GM13976 (cell line): ENCODE results near the gene VCL.

Experiments
- DNase-seq: peaks from one replicate; pipeline ENCODE4 v3.0.0; 2012; ENCODE audit warnings: low spot score
- in situ Hi-C: fragments of 300-500 bp; cut with MboI; formaldehyde crosslinking; loops from one replicate; pipeline ENCODE4 v1.12.0; 2022; ENCODE audit warnings: low sequenced_read_pairs, mixed read lengths, inconsistent platforms; ENCODE audit not compliant: unreplicated experiment
- TF ChIP-seq, protein P1 (sequence below): IDR thresholded peaks from 2 replicates; pipeline ENCODE4 v1.5.1; 2012; ENCODE audit warnings: borderline replicate concordance, mild to moderate bottlenecking; ENCODE audit not compliant: insufficient read depth; ENCODE audit errors: extremely low read depth, missing control alignments, control extremely low read depth

Gene VCL

DNA sequence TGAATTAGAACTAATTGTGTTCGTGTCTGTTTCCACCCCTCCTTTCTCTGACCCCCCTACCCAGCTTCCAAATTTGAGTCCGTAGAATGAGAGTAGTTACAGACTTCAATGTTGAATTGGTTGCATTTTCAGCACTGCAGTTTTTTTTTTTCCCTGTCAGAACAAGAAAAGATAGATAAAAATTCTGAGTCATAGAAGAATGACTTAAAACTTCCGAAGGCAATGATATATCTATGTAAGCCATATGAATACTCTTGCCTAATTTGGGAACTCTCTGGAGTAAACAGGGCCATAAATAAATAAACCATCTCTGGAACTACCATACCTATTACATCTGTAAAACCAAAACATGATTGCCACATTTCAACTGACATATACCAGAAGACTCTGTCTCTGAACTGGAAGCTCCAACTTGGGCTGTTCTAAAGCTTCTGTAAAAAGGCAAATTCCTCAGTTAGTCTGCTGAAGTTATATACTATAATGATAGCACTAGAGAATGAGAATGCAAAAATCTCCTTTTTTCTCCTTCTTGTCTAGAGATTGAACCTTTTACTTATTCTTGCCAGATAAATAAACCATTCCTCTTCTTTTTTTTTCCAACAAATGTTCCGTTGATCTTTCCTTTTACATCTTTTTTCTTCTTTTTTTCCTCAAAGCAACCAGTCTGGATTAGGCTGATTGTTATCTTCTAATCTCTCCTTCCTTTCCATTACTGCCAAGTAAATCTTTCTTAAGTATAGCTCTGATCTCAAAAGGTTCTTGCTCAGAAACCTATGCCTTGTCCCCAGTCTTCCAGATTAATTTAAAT is 23.5 kb downstream of the VCL start:
- in situ Hi-C loops, result no loop called here
- TF ChIP-seq, protein P1, sequence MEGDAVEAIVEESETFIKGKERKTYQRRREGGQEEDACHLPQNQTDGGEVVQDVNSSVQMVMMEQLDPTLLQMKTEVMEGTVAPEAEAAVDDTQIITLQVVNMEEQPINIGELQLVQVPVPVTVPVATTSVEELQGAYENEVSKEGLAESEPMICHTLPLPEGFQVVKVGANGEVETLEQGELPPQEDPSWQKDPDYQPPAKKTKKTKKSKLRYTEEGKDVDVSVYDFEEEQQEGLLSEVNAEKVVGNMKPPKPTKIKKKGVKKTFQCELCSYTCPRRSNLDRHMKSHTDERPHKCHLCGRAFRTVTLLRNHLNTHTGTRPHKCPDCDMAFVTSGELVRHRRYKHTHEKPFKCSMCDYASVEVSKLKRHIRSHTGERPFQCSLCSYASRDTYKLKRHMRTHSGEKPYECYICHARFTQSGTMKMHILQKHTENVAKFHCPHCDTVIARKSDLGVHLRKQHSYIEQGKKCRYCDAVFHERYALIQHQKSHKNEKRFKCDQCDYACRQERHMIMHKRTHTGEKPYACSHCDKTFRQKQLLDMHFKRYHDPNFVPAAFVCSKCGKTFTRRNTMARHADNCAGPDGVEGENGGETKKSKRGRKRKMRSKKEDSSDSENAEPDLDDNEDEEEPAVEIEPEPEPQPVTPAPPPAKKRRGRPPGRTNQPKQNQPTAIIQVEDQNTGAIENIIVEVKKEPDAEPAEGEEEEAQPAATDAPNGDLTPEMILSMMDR, result no peak
- DNase-seq, result no peak

DNA sequence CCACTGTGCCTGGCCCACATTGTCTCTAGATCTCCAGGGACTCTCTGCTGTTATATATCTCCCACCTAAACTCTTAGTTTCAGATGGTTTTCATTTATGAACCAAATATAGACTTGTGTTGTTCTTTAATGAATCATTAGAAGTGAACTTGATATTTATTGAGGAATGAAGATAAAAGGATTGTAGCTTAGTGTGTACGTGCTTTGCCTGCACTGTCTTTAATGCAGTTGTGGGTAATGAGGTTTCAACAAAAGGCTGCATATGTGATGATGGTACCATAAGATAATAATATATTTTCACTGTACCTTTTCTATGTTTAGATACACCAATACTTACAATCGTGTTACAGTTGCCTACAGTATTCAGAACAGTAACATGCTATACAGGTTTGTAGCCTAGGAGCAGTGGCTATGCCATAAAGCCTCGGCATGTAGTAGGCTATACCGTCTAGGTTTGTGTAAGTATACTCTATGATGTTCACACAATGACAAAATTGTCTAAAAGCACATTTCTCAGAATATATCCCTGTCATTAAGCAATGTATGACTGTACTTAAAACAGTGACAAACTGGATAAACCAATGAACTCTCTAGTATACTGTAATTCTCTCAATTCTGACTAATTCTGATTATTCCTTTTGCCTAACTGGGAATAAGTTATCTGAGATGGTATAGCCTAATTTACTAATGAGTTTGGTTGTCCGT is 25.2 kb downstream of the VCL start:
- in situ Hi-C loops, result no loop called here
- TF ChIP-seq, protein P1, result no peak
- DNase-seq, result no peak

DNA sequence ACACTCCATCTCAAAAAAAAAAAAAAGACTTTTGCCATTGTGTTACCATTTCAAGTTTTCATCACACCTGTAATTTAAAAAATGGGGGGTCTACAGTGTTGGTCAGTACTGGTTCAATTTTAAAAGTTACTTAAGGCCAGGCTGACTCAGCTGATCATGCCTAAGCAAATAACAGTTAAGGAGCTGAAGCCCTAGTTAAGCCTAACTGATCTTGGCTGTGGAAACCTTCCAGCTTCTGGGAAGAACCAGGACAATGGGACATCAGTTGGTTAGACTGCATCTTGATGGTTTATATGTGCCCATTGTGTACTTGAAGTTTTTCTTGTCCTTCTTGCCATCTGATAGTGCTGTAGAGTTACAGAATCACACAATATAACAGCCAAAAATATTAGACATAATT is 26.7 kb downstream of the VCL start:
- TF ChIP-seq, protein P1, result no peak
- DNase-seq, result no peak
- in situ Hi-C loops, result no loop called here

DNA sequence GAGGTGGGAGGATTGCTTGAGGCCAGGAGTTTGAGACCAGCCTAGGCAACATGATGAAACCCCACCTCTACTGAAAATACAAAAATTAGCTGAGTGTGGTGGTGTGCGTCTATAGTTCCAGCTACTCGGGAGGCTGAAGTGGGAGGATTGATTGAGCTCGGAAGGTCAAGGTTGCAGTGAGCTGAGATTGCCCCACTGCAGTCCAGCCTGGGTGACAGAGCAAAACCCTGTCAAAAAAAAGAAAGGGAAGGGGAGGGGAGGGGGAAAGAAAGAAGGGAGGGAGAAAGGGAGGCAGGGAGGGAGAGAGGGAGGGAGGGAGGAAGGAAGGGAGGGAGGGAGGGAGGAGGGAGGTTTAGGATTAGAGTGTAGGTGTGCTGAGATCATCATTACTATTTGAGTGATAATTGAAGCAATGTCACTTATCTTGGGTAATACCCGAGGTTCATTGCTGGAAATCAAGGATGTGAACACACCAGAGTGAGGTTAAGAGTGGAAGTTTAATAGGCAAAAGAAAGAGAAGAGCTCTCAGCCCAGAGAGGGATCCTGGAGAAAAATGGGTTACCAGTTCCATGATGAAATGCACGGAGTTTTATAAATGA is 27.6 kb downstream of the VCL start:
- TF ChIP-seq, protein P1, result no peak
- in situ Hi-C loops, result no loop called here
- DNase-seq, result no peak

DNA sequence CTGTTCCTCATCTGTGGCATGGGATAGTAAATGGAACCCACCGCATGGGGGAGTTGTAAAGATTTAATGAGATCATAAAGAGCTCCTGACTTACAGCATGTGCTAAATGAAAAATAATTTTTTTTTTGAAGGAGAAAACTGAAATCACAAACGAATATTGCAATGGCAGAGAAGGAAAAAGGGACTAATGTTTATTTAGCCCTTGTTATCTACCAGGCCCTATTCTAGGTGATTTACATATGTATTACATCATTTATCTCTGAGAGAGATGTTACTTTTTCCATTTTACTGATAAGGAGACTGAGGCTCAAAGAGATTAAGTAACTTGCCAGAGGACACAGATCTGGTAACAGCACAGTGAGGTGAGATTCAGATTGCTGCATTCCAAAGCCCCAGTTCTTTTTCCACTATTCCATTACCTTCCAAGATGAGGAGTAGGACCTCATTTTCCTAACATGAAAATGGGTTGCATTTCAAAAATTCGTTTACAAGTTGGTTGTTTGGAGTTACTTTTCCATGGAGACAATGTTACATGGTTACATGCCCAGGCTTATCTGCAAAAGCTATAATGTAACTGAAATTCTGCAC is 28.6 kb downstream of the VCL start:
- DNase-seq, result no peak
- in situ Hi-C loops, result no loop called here

DNA sequence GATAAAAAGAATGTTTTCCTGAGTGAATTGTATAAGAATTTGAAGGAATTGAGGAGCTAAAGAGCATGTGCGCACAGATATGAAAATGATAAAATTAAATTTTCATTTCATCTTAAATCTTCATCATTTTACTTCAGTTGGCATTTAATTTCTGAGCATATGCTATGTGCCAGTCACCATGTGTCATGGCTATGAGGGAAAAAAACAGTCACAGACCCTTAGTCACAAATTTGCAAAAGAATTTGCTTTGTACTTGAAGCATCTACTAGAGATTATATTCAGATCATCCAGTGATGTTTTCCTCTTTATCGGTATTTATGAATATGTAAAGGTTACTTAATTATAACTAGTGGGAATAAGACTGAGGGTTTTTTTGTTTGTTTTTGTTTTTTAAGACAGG is 29.8 kb downstream of the VCL start:
- DNase-seq, result no peak
- in situ Hi-C loops, result no loop called here
- TF ChIP-seq, protein P1, result no peak

More for the DNA sequence above, 28.6 kb downstream of the VCL start:
- TF ChIP-seq, protein P1, result no peak
